ENCODE results near the gene SLC8A1.

SLC8A1 gene

DNA sequence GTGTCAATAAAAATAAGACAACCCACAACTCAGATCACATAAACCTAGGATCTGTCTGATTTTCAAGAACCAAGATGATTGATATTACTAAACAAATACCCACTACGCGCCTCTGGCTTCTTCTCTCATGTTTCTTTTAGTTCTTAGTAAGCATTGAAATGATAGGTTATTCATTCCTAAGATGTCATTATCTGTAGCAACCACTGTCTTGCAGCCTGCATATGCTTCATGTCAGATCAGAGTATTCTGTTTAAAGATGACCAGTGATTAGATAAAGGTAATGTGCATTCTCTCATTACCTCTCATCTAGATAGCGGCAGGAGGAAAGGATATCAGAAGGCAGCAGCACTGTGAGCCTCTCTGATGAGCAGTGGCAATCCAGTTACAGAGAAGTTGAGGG is 112.9 kb downstream of the SLC8A1 start:
- Histone ChIP-seq H3K4me1 (peaks cover 0 to 9% (median 3%) of the 10 kb centered on the region in 4 donors), H3K27ac (no peak overlapping the region), H3K27me3 (no peaks in the 10 kb centered on the region), H3K4me3 (no peak overlapping the region), H3K36me3 (no peaks in the 10 kb centered on the region), H3K9me3 (no peaks in the 10 kb centered on the region)
- no peak for DNase-seq
- TF ChIP-seq, protein P1, sequence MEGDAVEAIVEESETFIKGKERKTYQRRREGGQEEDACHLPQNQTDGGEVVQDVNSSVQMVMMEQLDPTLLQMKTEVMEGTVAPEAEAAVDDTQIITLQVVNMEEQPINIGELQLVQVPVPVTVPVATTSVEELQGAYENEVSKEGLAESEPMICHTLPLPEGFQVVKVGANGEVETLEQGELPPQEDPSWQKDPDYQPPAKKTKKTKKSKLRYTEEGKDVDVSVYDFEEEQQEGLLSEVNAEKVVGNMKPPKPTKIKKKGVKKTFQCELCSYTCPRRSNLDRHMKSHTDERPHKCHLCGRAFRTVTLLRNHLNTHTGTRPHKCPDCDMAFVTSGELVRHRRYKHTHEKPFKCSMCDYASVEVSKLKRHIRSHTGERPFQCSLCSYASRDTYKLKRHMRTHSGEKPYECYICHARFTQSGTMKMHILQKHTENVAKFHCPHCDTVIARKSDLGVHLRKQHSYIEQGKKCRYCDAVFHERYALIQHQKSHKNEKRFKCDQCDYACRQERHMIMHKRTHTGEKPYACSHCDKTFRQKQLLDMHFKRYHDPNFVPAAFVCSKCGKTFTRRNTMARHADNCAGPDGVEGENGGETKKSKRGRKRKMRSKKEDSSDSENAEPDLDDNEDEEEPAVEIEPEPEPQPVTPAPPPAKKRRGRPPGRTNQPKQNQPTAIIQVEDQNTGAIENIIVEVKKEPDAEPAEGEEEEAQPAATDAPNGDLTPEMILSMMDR (IDR thresholded peaks at IDR 0.05): no peak
- intact Hi-C loops (cut with DNase I; ENCODE audit: low total_unique reads): no loop called here

- no peak overlapping the region for H3K4me3 ChIP-seq
- H3K27ac ChIP-seq: peak overlapping the region; percentile 13 to 31
- intact Hi-C loops (cut with DNase I; ENCODE audit: low total_unique reads): no loop called here
- H3K9me3 ChIP-seq: no peaks in the 10 kb centered on the region
- peak in 1 of 2 donors; percentile 29 for DNase-seq
- H3K27me3 ChIP-seq: no peaks in the 10 kb centered on the region
- TF ChIP-seq, protein P1 (IDR thresholded peaks at IDR 0.05): peak in 1 of 2 experiments; percentile 6
- H3K4me1 ChIP-seq: peaks cover 0 to 44% (median 16%) of the 10 kb centered on the region in 4 donors
- no peaks in the 10 kb centered on the region for H3K36me3 ChIP-seq
Observed at GRCh38 chr2:40332191-40332826, 119.6 kb downstream of the SLC8A1 start.

DNA sequence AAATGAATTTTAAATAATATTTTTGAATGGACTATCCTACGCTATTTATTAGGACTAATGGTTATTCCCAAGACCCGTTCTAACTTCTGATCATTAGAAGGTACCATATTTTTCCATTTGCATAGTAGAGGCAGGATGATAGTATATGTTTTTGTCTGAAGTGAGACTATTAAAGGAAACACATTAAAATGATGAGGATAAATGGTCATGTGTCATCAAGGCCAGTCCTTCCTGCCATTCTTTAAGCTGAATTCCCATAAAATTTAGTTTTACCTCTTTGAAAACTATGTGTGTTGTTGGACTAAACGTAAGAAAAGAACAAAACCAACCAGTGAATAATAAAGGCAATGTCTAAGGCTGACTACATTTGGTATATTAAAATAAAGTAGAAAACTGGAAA is 121.8 kb downstream of the SLC8A1 start:
- no peak for DNase-seq
- intact Hi-C loops (cut with DNase I; ENCODE audit: low total_unique reads): no loop called here
- H3K36me3 ChIP-seq: no peaks in the 10 kb centered on the region
- no peaks in the 10 kb centered on the region for H3K27me3 ChIP-seq
- TF ChIP-seq, protein P1 (IDR thresholded peaks at IDR 0.05): no peak
- H3K9me3 ChIP-seq: no peaks in the 10 kb centered on the region
- H3K4me3 ChIP-seq: no peak overlapping the region
- H3K4me1 ChIP-seq: peaks cover 0 to 66% (median 18%) of the 10 kb centered on the region in 4 donors
- H3K27ac ChIP-seq: peak overlapping the region; percentile 49 to 60

GRCh38 chr2:40329739-40330030 is 122.2 kb downstream of the SLC8A1 start:
- no peaks in the 10 kb centered on the region for H3K9me3 ChIP-seq
- no peak for DNase-seq

GRCh38 chr2:40325116-40325515 is 126.8 kb downstream of the SLC8A1 start:
- no peak for DNase-seq
- no peaks in the 10 kb centered on the region for H3K36me3 ChIP-seq
- intact Hi-C loops (cut with DNase I; ENCODE audit: low total_unique reads): no loop called here
- TF ChIP-seq, protein P1 (IDR thresholded peaks at IDR 0.05): no peak
- peak overlapping the region; percentile 48 to 59 for H3K27ac ChIP-seq
- no peaks in the 10 kb centered on the region for H3K27me3 ChIP-seq
- H3K4me3 ChIP-seq: no peak overlapping the region
- H3K4me1 ChIP-seq: peaks cover 0 to 45% (median 14%) of the 10 kb centered on the region in 4 donors
- H3K9me3 ChIP-seq: no peaks in the 10 kb centered on the region

More at GRCh38 chr2:40329739-40330030, 122.2 kb downstream of the SLC8A1 start:
- Histone ChIP-seq H3K4me3 (no peak overlapping the region), H3K27me3 (no peaks in the 10 kb centered on the region), H3K27ac (peak overlapping the region; percentile 49 to 60), H3K36me3 (no peaks in the 10 kb centered on the region), H3K4me1 (peaks cover 0 to 70% (median 20%) of the 10 kb centered on the region in 4 donors)
- TF ChIP-seq, protein P1 (IDR thresholded peaks at IDR 0.05): no peak
- intact Hi-C loops (cut with DNase I; ENCODE audit: low total_unique reads): no loop called here
